A549 (cell line): ENCODE data around the gene RTN4.

ENCODE experiments used
- CTCF ChIP-seq: fragments of >200 bp; sonication (Bioruptor Twin); formaldehyde crosslinking; IDR thresholded peaks from 3 replicates; pipeline ENCODE4 v1.5.1; 2016
- EP300 ChIP-seq, 2 experiments: fragments of >200 bp; sonication (Bioruptor Twin); formaldehyde crosslinking; IDR thresholded peaks; 2 replicates in 1 of 2; 3 replicates in 1 of 2; pipeline ENCODE4 v1.6.1; 2016 to 2017
- USF2 ChIP-seq: fragments of 450-650 bp; IDR thresholded peaks from 2 replicates; pipeline ENCODE4 v1.6.1; 2014; ENCODE audit warnings: antibody characterized with exemption

- TF ChIP-seq CTCF: no peak
- no peak for TF ChIP-seq EP300 (IDR thresholded peaks at IDR 0.05)
- TF ChIP-seq USF2: no peak
These were observed 75.1 kb downstream of the RTN4 start for GRCh38 chr2:54975175-54975574.
